ENCODE results near the gene MTA1. TPM values are rescaled to one million over a fixed set of nuclear protein-coding genes. Genes with fewer than 3 reads are reported as not detected.
A peak's percentile ranks its signal among the peaks of the same experiment; 100 is the strongest.

MTA1 gene
- total and polyA plus RNA-seq, 7 experiments from 2014 or later, result 2.8 to 132 (median 117) TPM

- POLR2A ChIA-PET, result interaction anchor here (1.0 to 3.1 kb wide), 5 partner anchors 10 to 83 kb away, joined by 3 to 80 read pairs (median 3); partner anchors contain the start of gene TEDC1
- peaks cover 0 to 10% (median 0%) of the 10 kb centered on the region in 11 donors for H3K9me3 Mint-ChIP-seq
- DNase-seq (no peak), ATAC-seq (no peak)
- H3K4me1 ChIP-seq (ENCODE audit: control insufficient read depth in 2 of 2, insufficient read depth in 2 of 2, low read length in 2 of 2), result peaks cover 48 to 80% of the 10 kb centered on the region in 2 donors
- H3K27me3 ChIP-seq (ENCODE audit: control insufficient read depth in 2 of 2, insufficient read depth in 2 of 2, low read length in 2 of 2), result no peaks in the 10 kb centered on the region
- CTCF ChIA-PET, result interaction anchor here (0.6 to 4.6 kb wide), 7 partner anchors 10 to 187 kb away, joined by 3 to 94 read pairs (median 4); partner anchors contain the start of genes TEDC1 and TEX22
- peaks cover 0 to 6% (median 0%) of the 10 kb centered on the region in 5 donors for H3K36me3 Mint-ChIP-seq
- peak overlapping the region; percentile 100 for H3K27ac ChIP-seq (ENCODE audit: low read depth, low read length)
- peaks cover 0 to 44% (median 0%) of the 10 kb centered on the region in 5 donors for H3K27me3 Mint-ChIP-seq
- H3K4me3 Mint-ChIP-seq, result peak overlapping the region in 8 of 10 donors; percentile 41 to 92 (median 84)
- no peaks in the 10 kb centered on the region for H3K9me3 ChIP-seq (ENCODE audit: control insufficient read depth in 2 of 3, low read length in 3 of 3)
- no peaks in the 10 kb centered on the region for H3K36me3 ChIP-seq (ENCODE audit: control insufficient read depth in 2 of 3, insufficient read depth in 3 of 3, low read length in 3 of 3)
- no peak overlapping the region for H3K4me3 ChIP-seq (ENCODE audit: low read length)
- intact Hi-C loops (cut with micrococcal nuclease), result loop anchor here (2.0 kb wide), 3 partner anchors 49 to 179 kb away; partner anchors contain the start of gene BRF1 (in 1 of the 2)
- H3K4me1 Mint-ChIP-seq, result peaks cover 24 to 64% (median 38%) of the 10 kb centered on the region in 7 donors
- H3K27ac Mint-ChIP-seq, result peak overlapping the region; percentile 91 to 100 (median 99)
These were observed 60.6 kb downstream of the MTA1 start for GRCh38 chr14:105480199-105480746.

DNA sequence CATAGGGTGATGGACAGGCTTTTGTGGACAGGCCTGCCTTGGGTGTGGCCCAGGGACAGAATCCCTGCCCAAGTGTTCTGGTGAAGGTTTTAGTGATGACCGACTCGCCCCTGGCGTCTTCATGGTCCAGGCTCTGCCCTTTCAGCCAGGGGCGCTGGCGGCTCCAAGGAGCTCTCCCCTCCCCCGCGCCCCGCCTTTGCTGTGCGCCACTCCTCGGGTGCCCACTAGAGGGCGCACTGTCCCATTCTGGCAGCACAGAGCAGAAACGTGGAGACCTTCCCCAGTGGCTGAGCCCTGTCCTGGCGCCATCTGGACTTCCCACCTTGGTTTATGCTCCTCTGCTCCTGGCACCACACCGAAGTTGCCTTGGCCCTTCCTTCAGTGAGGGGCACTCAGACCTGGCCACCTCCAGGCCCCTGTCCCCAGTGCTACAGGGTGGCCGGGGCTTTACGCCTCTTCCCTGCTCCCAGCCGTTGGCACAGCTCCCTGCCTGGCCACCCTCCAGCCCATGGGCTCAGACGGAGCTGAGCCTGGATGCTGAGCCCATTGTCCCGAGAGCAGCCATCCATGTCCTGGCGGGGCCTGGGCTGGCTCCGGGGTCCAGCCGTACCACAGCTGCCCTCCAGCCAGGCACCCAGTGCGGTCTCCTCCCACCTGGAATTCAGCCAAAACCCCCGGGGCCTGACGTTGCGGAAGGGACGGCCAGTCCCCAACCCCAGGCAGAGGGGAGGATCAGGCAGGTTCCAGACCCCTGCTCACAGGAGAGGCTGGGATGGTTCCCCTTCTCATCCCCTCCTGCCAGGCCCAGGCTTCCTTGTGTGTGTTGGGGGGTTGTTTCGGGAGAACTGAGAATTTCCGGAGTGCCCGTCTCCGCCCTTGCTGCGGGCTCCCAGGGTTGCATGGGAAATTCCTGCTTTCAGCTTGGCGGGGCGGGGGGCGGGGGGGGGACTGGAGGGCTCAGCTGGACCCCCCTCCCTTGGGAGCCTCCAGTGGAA lies 61.5 kb downstream of the MTA1 start:
- POLR2A ChIA-PET, result interaction anchor here (1.0 to 3.1 kb wide), 6 partner anchors 9 to 416 kb away, joined by 3 to 80 read pairs (median 4); partner anchors contain the start of genes GPR132 and TEDC1
- H3K4me1 Mint-ChIP-seq, result peaks cover 29 to 72% (median 43%) of the 10 kb centered on the region in 7 donors
- CTCF ChIA-PET, result interaction anchor here (0.6 to 4.6 kb wide), 10 partner anchors 9 to 188 kb away, joined by 3 to 94 read pairs (median 3); partner anchors contain the start of genes TEDC1 and TEX22
- no peaks in the 10 kb centered on the region for H3K27me3 ChIP-seq (ENCODE audit: control insufficient read depth in 2 of 2, insufficient read depth in 2 of 2, low read length in 2 of 2)
- H3K9me3 Mint-ChIP-seq, result peaks cover 0 to 10% (median 0%) of the 10 kb centered on the region in 11 donors
- H3K36me3 ChIP-seq (ENCODE audit: control insufficient read depth in 2 of 3, insufficient read depth in 3 of 3, low read length in 3 of 3), result no peaks in the 10 kb centered on the region
- peaks cover 0 to 36% (median 0%) of the 10 kb centered on the region in 5 donors for H3K27me3 Mint-ChIP-seq
- peak overlapping the region; percentile 73 to 92 (median 86) for H3K4me3 Mint-ChIP-seq
- H3K4me1 ChIP-seq (ENCODE audit: control insufficient read depth in 2 of 2, insufficient read depth in 2 of 2, low read length in 2 of 2), result peaks cover 56 to 78% of the 10 kb centered on the region in 2 donors
- peak overlapping the region; percentile 100 for H3K27ac ChIP-seq (ENCODE audit: low read depth, low read length)
- no peaks in the 10 kb centered on the region for H3K9me3 ChIP-seq (ENCODE audit: control insufficient read depth in 2 of 3, low read length in 3 of 3)
- peak overlapping the region; percentile 82 for H3K4me3 ChIP-seq (ENCODE audit: low read length)
- DNase-seq, result peak; percentile 86 to 98 (median 94)
- peak; percentile 74 for ATAC-seq
- H3K27ac Mint-ChIP-seq, result peak overlapping the region; percentile 91 to 100 (median 99)
- intact Hi-C loops (cut with micrococcal nuclease), result loop anchor here (1.0 to 2.0 kb wide), 6 partner anchors 8 to 180 kb away; partner anchors contain the start of gene BRF1 (in 1 of the 2)
- H3K36me3 Mint-ChIP-seq, result peaks cover 0 to 6% (median 0%) of the 10 kb centered on the region in 5 donors

DNA sequence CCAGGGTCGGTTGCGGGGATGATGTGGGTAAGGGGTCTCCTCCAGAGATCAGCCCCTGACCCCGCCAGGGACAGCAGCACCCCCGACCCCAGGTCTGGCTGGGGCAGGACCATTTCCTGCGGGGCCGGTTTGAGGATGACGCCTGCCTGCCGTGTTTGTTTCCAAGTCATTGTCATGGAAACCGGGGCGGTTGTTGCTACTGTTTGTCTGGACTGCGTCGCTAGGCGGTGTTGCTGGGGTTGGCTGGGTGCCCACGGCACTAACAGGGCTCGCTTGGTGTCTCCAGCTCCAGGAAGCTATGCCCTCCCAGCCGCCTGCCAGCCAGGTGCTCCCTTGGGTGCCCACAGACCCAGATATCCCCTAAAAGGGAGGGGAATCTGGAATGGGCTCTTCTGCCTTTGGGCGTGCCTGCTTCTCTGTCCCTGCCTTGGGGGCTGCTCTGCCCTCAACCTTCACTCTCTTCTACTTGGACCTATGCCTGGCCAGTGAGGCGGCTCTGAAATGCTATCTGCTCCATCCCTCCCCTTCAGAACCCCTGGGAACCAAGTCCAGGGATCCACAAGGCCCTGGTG lies 62.3 kb downstream of the MTA1 start:
- peak overlapping the region; percentile 91 to 100 (median 99) for H3K27ac Mint-ChIP-seq

GRCh38 chr14:105482486-105483110 lies 63.0 kb downstream of the MTA1 start:
- peaks cover 48 to 72% of the 10 kb centered on the region in 2 donors for H3K4me1 ChIP-seq (ENCODE audit: control insufficient read depth in 2 of 2, insufficient read depth in 2 of 2, low read length in 2 of 2)
- intact Hi-C loops (cut with micrococcal nuclease), result no loop called here
- Mint-ChIP-seq H3K27ac (peak overlapping the region; percentile 91 to 100 (median 99)), H3K9me3 (peaks cover 0 to 6% (median 0%) of the 10 kb centered on the region in 11 donors), H3K4me3 (peak overlapping the region; percentile 71 to 92 (median 85)), H3K36me3 (peaks cover 0 to 2% (median 0%) of the 10 kb centered on the region in 5 donors), H3K4me1 (peaks cover 25 to 60% (median 41%) of the 10 kb centered on the region in 7 donors), H3K27me3 (peaks cover 0 to 22% (median 0%) of the 10 kb centered on the region in 5 donors)
- H3K4me3 ChIP-seq (ENCODE audit: low read length), result peak overlapping the region; percentile 32
- CTCF ChIA-PET, result interaction anchor here (3.1 to 4.6 kb wide), 2 partner anchors 8 to 112 kb away, joined by 20 to 94 read pairs; partner anchors contain the start of gene TEDC1
- POLR2A ChIA-PET, result interaction anchor here (0.9 to 3.1 kb wide), 3 partner anchors 8 to 417 kb away, joined by 3 to 80 read pairs (median 4); partner anchors contain the start of genes BRF1, GPR132 and TEDC1
- peak overlapping the region; percentile 100 for H3K27ac ChIP-seq (ENCODE audit: low read depth, low read length)
- no peaks in the 10 kb centered on the region for H3K27me3 ChIP-seq (ENCODE audit: control insufficient read depth in 2 of 2, insufficient read depth in 2 of 2, low read length in 2 of 2)
- H3K9me3 ChIP-seq (ENCODE audit: control insufficient read depth in 2 of 3, low read length in 3 of 3), result no peaks in the 10 kb centered on the region
- ATAC-seq (no peak), DNase-seq (no peak)
- no peaks in the 10 kb centered on the region for H3K36me3 ChIP-seq (ENCODE audit: control insufficient read depth in 2 of 3, insufficient read depth in 3 of 3, low read length in 3 of 3)

More for the DNA sequence above, 62.3 kb downstream of the MTA1 start:
- no peaks in the 10 kb centered on the region for H3K27me3 ChIP-seq (ENCODE audit: control insufficient read depth in 2 of 2, insufficient read depth in 2 of 2, low read length in 2 of 2)
- no peaks in the 10 kb centered on the region for H3K9me3 ChIP-seq (ENCODE audit: control insufficient read depth in 2 of 3, low read length in 3 of 3)
- H3K27me3 Mint-ChIP-seq, result peaks cover 0 to 28% (median 0%) of the 10 kb centered on the region in 5 donors
- peak overlapping the region; percentile 100 for H3K27ac ChIP-seq (ENCODE audit: low read depth, low read length)
- peaks cover 0 to 6% (median 0%) of the 10 kb centered on the region in 5 donors for H3K36me3 Mint-ChIP-seq
- DNase-seq (peak; percentile 84 to 99 (median 98)), ATAC-seq (peak; percentile 71)
- H3K9me3 Mint-ChIP-seq, result peaks cover 0 to 10% (median 0%) of the 10 kb centered on the region in 11 donors
- H3K4me1 ChIP-seq (ENCODE audit: control insufficient read depth in 2 of 2, insufficient read depth in 2 of 2, low read length in 2 of 2), result peaks cover 49 to 78% of the 10 kb centered on the region in 2 donors
- intact Hi-C loops (cut with micrococcal nuclease), result loop anchor here (1.0 to 2.0 kb wide), 6 partner anchors 7 to 181 kb away; partner anchors contain the start of gene BRF1 (in 1 of the 2)
- POLR2A ChIA-PET, result interaction anchor here (0.9 to 3.1 kb wide), 4 partner anchors 9 to 417 kb away, joined by 3 to 80 read pairs (median 5); partner anchors contain the start of genes BRF1, GPR132 and TEDC1
- no peaks in the 10 kb centered on the region for H3K36me3 ChIP-seq (ENCODE audit: control insufficient read depth in 2 of 3, insufficient read depth in 3 of 3, low read length in 3 of 3)
- CTCF ChIA-PET, result interaction anchor here (0.8 to 4.6 kb wide), 4 partner anchors 8 to 185 kb away, joined by 3 to 94 read pairs (median 12); partner anchors contain the start of gene TEDC1
- H3K4me3 Mint-ChIP-seq, result peak overlapping the region; percentile 71 to 92 (median 85)
- H3K4me1 Mint-ChIP-seq, result peaks cover 29 to 66% (median 46%) of the 10 kb centered on the region in 7 donors
- peak overlapping the region; percentile 32 for H3K4me3 ChIP-seq (ENCODE audit: low read length)

DNA sequence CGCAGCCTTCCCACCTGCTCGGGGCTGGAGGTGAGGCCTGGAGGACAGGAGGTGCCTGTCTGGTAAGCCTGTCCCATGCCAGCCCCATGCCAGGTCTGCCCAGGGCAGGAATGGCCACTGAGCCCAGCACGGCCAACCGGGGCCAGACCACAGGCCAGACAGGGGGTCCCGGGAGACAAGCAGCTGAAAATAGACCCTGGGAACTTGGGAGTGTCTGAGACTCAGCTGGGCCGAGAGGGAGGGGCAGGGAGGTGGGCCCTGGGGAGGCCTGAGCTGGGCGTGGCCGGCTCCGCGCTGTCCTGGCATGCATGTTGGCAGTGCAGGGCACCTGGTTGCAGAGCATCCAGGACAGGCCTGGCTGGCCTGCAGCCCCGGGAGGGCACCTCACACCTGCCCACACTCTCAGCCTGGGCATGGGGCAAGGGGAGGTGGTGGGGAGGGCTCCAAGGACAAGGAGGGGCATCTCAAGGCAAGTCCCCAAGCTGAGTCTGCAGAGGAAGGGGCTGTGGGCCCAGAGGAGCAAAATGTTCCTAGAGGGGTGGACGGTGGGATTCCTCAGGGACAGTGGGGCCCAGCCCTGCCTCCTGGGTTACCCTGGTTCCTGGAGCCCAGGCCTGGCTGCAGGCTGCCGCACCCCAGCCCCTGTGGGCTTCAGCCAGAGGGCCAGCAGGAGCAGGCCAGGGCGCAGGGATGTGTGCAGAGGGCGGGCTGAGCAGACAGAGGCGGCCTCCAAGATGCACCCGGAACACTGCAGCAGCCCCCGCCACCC lies 63.9 kb downstream of the MTA1 start:
- H3K27me3 ChIP-seq (ENCODE audit: control insufficient read depth in 2 of 2, insufficient read depth in 2 of 2, low read length in 2 of 2), result no peaks in the 10 kb centered on the region
- intact Hi-C loops (cut with micrococcal nuclease), result no loop called here

More for the DNA sequence above, 63.9 kb downstream of the MTA1 start:
- Histone ChIP-seq H3K4me1 (ENCODE audit: control insufficient read depth in 2 of 2, insufficient read depth in 2 of 2, low read length in 2 of 2) (peaks cover 50 to 73% of the 10 kb centered on the region in 2 donors), H3K27ac (ENCODE audit: low read depth, low read length) (peak overlapping the region; percentile 100), H3K36me3 (ENCODE audit: control insufficient read depth in 2 of 3, insufficient read depth in 3 of 3, low read length in 3 of 3) (no peaks in the 10 kb centered on the region), H3K9me3 (ENCODE audit: control insufficient read depth in 2 of 3, low read length in 3 of 3) (no peaks in the 10 kb centered on the region), H3K4me3 (ENCODE audit: low read length) (no peak overlapping the region)
- Mint-ChIP-seq H3K27me3 (peaks cover 0 to 20% (median 0%) of the 10 kb centered on the region in 5 donors), H3K36me3 (peaks cover 0 to 2% (median 0%) of the 10 kb centered on the region in 5 donors), H3K4me3 (peak overlapping the region in 2 of 10 donors; percentile 25 to 92), H3K4me1 (peaks cover 24 to 59% (median 43%) of the 10 kb centered on the region in 7 donors), H3K9me3 (peaks cover 0 to 6% (median 0%) of the 10 kb centered on the region in 11 donors), H3K27ac (peak overlapping the region; percentile 91 to 100 (median 99))
- ATAC-seq (no peak), DNase-seq (peak in 2 of 9 donors; percentile 16 to 24)
- ChIA-PET POLR2A (interaction anchor here (0.9 to 1.0 kb wide), 2 partner anchors 13 to 182 kb away, joined by 3 to 4 read pairs; partner anchors contain the start of gene BRF1), CTCF (interaction anchor here (1.0 to 3.1 kb wide), 2 partner anchors 113 kb away, joined by 5 to 20 read pairs; no protein-coding TSS in a partner anchor)
